M059J (cell line): ENCODE results near the gene LSM14B. TPM values are rescaled to one million over a fixed set of nuclear protein-coding genes. Genes with fewer than 3 reads are reported as not detected.

Experiments used
- DNase-seq: peaks from one replicate; pipeline ENCODE4 v3.0.0-alpha.2; 2012; ENCODE audit warnings: low read depth
- total RNA-seq: library from RNA; depleted of rRNA; stranded (reverse); fragments of >200 nt; shearing (Covaris generic); gene quantifications from 2 replicates; pipeline ENCODE4 v1.2.3, GENCODE V29; 2014

LSM14B gene
- total RNA-seq, 1 experiment from 2014 or later, result 60.4 TPM

- no peak for DNase-seq
Observed at GRCh38 chr20:62163485-62163865, 41.2 kb downstream of the LSM14B start.

GRCh38 chr20:62163986-62164762 lies 41.9 kb downstream of the LSM14B start:
- DNase-seq, result no peak

- DNase-seq, result no peak
Observed at GRCh38 chr20:62164879-62165761, 42.8 kb downstream of the LSM14B start.

- DNase-seq, result no peak
Observed at GRCh38 chr20:62165762-62166399, 43.6 kb downstream of the LSM14B start.

GRCh38 chr20:62167474-62167873 lies 45.2 kb downstream of the LSM14B start:
- no peak for DNase-seq

- DNase-seq, result no peak
Observed at GRCh38 chr20:62168061-62168460, 45.8 kb downstream of the LSM14B start.

- no peak for DNase-seq
Observed at GRCh38 chr20:62168890-62169435, 46.7 kb downstream of the LSM14B start.

GRCh38 chr20:62170536-62170935 lies 48.3 kb downstream of the LSM14B start:
- DNase-seq, result no peak

- DNase-seq, result no peak
Observed at GRCh38 chr20:62171245-62171644, 49.0 kb downstream of the LSM14B start.

GRCh38 chr20:62172666-62173065 lies 50.4 kb downstream of the LSM14B start:
- DNase-seq, result no peak

GRCh38 chr20:62174021-62174804 lies 51.9 kb downstream of the LSM14B start:
- DNase-seq, result no peak

- no peak for DNase-seq
Observed at GRCh38 chr20:62174870-62175624, 52.8 kb downstream of the LSM14B start.

GRCh38 chr20:62175711-62176110 lies 53.4 kb downstream of the LSM14B start:
- no peak for DNase-seq

GRCh38 chr20:62176866-62177265 lies 54.6 kb downstream of the LSM14B start:
- no peak for DNase-seq

- no peak for DNase-seq
Observed at GRCh38 chr20:62177307-62177706, 55.0 kb downstream of the LSM14B start.

GRCh38 chr20:62178316-62179161 lies 56.3 kb downstream of the LSM14B start:
- no peak for DNase-seq

- no peak for DNase-seq
Observed at GRCh38 chr20:62179162-62179504, 56.9 kb downstream of the LSM14B start.

- no peak for DNase-seq
Observed at GRCh38 chr20:62181808-62182207, 59.5 kb downstream of the LSM14B start.
